Parathyroid adenoma (tissue), 2 donors: ENCODE results near the gene CES3.

Experiments used
- H2AFZ ChIP-seq: fragments of 300-600 bp; sonication (generic); one replicate; pipeline ENCODE4 v1.7.0; 2017; ENCODE audit warnings: antibody characterized with exemption, mild to moderate bottlenecking
- H3K27ac ChIP-seq: fragments of 300-600 bp; sonication (generic); one replicate; pipeline ENCODE4 v1.7.0; 2017
- H3K27me3 ChIP-seq: fragments of 300-600 bp; sonication (generic); one replicate; pipeline ENCODE4 v1.7.0; 2017; ENCODE audit warnings: low read length; ENCODE audit not compliant: control insufficient read depth, insufficient read depth
- H3K36me3 ChIP-seq: fragments of 300-600 bp; sonication (generic); one replicate; pipeline ENCODE4 v1.7.0; 2017; ENCODE audit warnings: low read length; ENCODE audit not compliant: control insufficient read depth, insufficient read depth
- H3K4me1 ChIP-seq: fragments of 300-600 bp; sonication (generic); one replicate; pipeline ENCODE4 v1.7.0; 2017; ENCODE audit warnings: control low read depth
- H3K4me2 ChIP-seq: fragments of 300-600 bp; sonication (generic); one replicate; pipeline ENCODE4 v1.7.0; 2017; ENCODE audit warnings: low read length
- H3K4me3 ChIP-seq: fragments of 300-600 bp; sonication (generic); one replicate; pipeline ENCODE4 v1.7.0; 2017; ENCODE audit warnings: low read depth, low read length
- H3K79me2 ChIP-seq: fragments of 300-600 bp; sonication (generic); one replicate; pipeline ENCODE4 v1.7.0; 2017; ENCODE audit warnings: control low read depth
- H3K9ac ChIP-seq: fragments of 300-600 bp; sonication (generic); one replicate; pipeline ENCODE4 v1.7.0; 2017; ENCODE audit warnings: mild to moderate bottlenecking
- H3K9me3 ChIP-seq: fragments of 300-600 bp; sonication (generic); one replicate; pipeline ENCODE4 v1.7.0; 2017; ENCODE audit warnings: low read length; ENCODE audit not compliant: control insufficient read depth
- CTCF ChIP-seq: fragments of 300-600 bp; sonication (generic); IDR thresholded peaks from one replicate; pipeline ENCODE4 v1.7.0; 2017; ENCODE audit warnings: antibody characterized with exemption, mild to moderate bottlenecking
- donor health status: primary hyperparathyroidism.

Gene CES3

GRCh38 chr16:66937725-66938337, 23.2 kb upstream of the CES3 start:
- Histone ChIP-seq H3K27ac (no peak overlapping the region), H3K36me3 (no peaks in the 10 kb centered on the region), H3K4me1 (peaks cover 11% of the 10 kb centered on the region), H3K79me2 (peaks cover 13% of the 10 kb centered on the region), H3K4me3 (no peak overlapping the region), H2AFZ (no peak overlapping the region), H3K9ac (no peak overlapping the region), H3K4me2 (no peak overlapping the region), H3K9me3 (no peaks in the 10 kb centered on the region), H3K27me3 (no peaks in the 10 kb centered on the region)
- no peak for TF ChIP-seq CTCF

GRCh38 chr16:66939366-66939765, 21.7 kb upstream of the CES3 start:
- H3K4me2 ChIP-seq, result no peak overlapping the region
- peaks cover 8% of the 10 kb centered on the region for H3K79me2 ChIP-seq
- no peaks in the 10 kb centered on the region for H3K27me3 ChIP-seq
- no peak overlapping the region for H3K4me3 ChIP-seq
- no peaks in the 10 kb centered on the region for H3K36me3 ChIP-seq
- no peak for TF ChIP-seq CTCF
- H3K9me3 ChIP-seq, result no peaks in the 10 kb centered on the region
- H3K27ac ChIP-seq, result no peak overlapping the region
- no peak overlapping the region for H2AFZ ChIP-seq
- no peak overlapping the region for H3K9ac ChIP-seq
- H3K4me1 ChIP-seq, result peaks cover 6% of the 10 kb centered on the region

GRCh38 chr16:66940236-66940635, 20.8 kb upstream of the CES3 start:
- no peak for TF ChIP-seq CTCF

GRCh38 chr16:66942981-66943380, 18.1 kb upstream of the CES3 start:
- TF ChIP-seq CTCF, result no peak
- Histone ChIP-seq H3K9ac (no peak overlapping the region), H3K4me2 (no peak overlapping the region), H3K4me3 (no peak overlapping the region), H3K27me3 (no peaks in the 10 kb centered on the region), H3K36me3 (no peaks in the 10 kb centered on the region), H3K4me1 (peaks cover 8% of the 10 kb centered on the region), H3K9me3 (no peaks in the 10 kb centered on the region), H2AFZ (no peak overlapping the region), H3K79me2 (no peaks in the 10 kb centered on the region), H3K27ac (no peak overlapping the region)

More at GRCh38 chr16:66940236-66940635, 20.8 kb upstream of the CES3 start:
- H3K4me1 ChIP-seq, result peaks cover 6% of the 10 kb centered on the region
- H3K27ac ChIP-seq, result no peak overlapping the region
- no peaks in the 10 kb centered on the region for H3K27me3 ChIP-seq
- no peak overlapping the region for H3K9ac ChIP-seq
- no peak overlapping the region for H3K4me3 ChIP-seq
- no peak overlapping the region for H2AFZ ChIP-seq
- no peaks in the 10 kb centered on the region for H3K36me3 ChIP-seq
- no peaks in the 10 kb centered on the region for H3K9me3 ChIP-seq
- H3K79me2 ChIP-seq, result peaks cover 5% of the 10 kb centered on the region
- no peak overlapping the region for H3K4me2 ChIP-seq

GRCh38 chr16:66943426-66944053, 17.5 kb upstream of the CES3 start:
- H3K36me3 ChIP-seq, result no peaks in the 10 kb centered on the region
- no peak overlapping the region for H3K4me3 ChIP-seq
- H3K79me2 ChIP-seq, result no peaks in the 10 kb centered on the region
- H3K9ac ChIP-seq, result no peak overlapping the region
- TF ChIP-seq CTCF, result no peak
- H3K4me1 ChIP-seq, result peaks cover 14% of the 10 kb centered on the region
- H3K9me3 ChIP-seq, result no peaks in the 10 kb centered on the region
- no peaks in the 10 kb centered on the region for H3K27me3 ChIP-seq
- no peak overlapping the region for H3K27ac ChIP-seq
- H2AFZ ChIP-seq, result no peak overlapping the region
- H3K4me2 ChIP-seq, result no peak overlapping the region
